BE2C (cell line): ENCODE data around the gene ORM1.

Experiments used
- DNase-seq: peaks from one replicate; pipeline ENCODE4 v3.0.0-alpha.2; 2020
- H3K27me3 ChIP-seq: fragments of 250-450 bp; sonication (Bioruptor Pico); 2 replicates; pipeline ENCODE4 v1.5.1; 2020; ENCODE audit warnings: mild to moderate bottlenecking
- H3K36me3 ChIP-seq: fragments of 250-450 bp; sonication (Bioruptor Pico); 2 replicates; pipeline ENCODE4 v1.5.1; 2020; ENCODE audit warnings: mild to moderate bottlenecking
- H3K4me1 ChIP-seq: fragments of 250-450 bp; sonication (Bioruptor Pico); 2 replicates; pipeline ENCODE4 v1.5.1; 2020
- H3K4me3 ChIP-seq: 2 replicates; pipeline ENCODE4 v1.5.1; 2011; ENCODE audit warnings: low read depth, low read length
- H3K9me3 ChIP-seq: fragments of 250-450 bp; sonication (Bioruptor Pico); 2 replicates; pipeline ENCODE4 v1.5.1; 2020
- CTCF ChIP-seq: IDR thresholded peaks from 2 replicates; pipeline ENCODE4 v1.5.1; 2012; ENCODE audit warnings: mild to moderate bottlenecking, low read depth, low read length

ORM1 gene

GRCh38 chr9:114282507-114282906 lies 40.4 kb upstream of the ORM1 start:
- Histone ChIP-seq H3K36me3 (no peaks in the 10 kb centered on the region), H3K27me3 (no peaks in the 10 kb centered on the region), H3K4me3 (no peak overlapping the region), H3K4me1 (peaks cover 4% of the 10 kb centered on the region; the same call in 1 of the 2 replicates), H3K9me3 (no peaks in the 10 kb centered on the region)
- DNase-seq: peak; percentile 11
- no peak for TF ChIP-seq CTCF

DNA sequence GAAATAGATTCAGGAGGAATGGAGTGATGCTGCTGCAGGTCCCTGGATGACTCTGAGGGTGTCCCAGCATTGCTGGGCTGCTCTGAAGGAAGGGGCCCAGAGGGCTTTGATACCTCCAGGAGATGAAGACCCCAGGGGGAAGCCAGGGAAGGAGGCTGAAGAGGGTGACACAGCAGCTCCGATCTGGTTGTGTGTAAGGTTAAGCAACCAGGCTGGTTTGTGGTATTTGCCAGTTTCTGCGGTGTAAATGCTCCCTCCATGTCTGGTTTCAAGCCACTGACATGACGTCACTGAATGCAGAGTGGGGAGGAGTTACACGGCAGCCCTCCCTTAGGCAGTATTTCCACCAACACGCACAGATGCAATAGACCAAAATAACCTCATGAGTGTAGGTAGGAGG lies 40.0 kb upstream of the ORM1 start:
- Histone ChIP-seq H3K27me3 (no peaks in the 10 kb centered on the region), H3K9me3 (no peaks in the 10 kb centered on the region), H3K4me1 (peaks cover 4% of the 10 kb centered on the region; the same call in 1 of the 2 replicates), H3K36me3 (no peaks in the 10 kb centered on the region), H3K4me3 (no peak overlapping the region)
- no peak for TF ChIP-seq CTCF
- DNase-seq: peak; percentile 62

- Histone ChIP-seq H3K9me3 (no peaks in the 10 kb centered on the region), H3K36me3 (no peaks in the 10 kb centered on the region), H3K27me3 (no peaks in the 10 kb centered on the region), H3K4me3 (no peak overlapping the region), H3K4me1 (peaks cover 4% of the 10 kb centered on the region; the same call in 1 of the 2 replicates)
- TF ChIP-seq CTCF: no peak
- DNase-seq: peak; percentile 9
These were observed 39.3 kb upstream of the ORM1 start for GRCh38 chr9:114283551-114284111.

- peaks cover 4% of the 10 kb centered on the region; the same call in 1 of the 2 replicates for H3K4me1 ChIP-seq
- H3K4me3 ChIP-seq: no peak overlapping the region
- peak; percentile 4 for DNase-seq
- H3K27me3 ChIP-seq: no peaks in the 10 kb centered on the region
- TF ChIP-seq CTCF: no peak
- no peaks in the 10 kb centered on the region for H3K9me3 ChIP-seq
- no peaks in the 10 kb centered on the region for H3K36me3 ChIP-seq
These were observed 38.4 kb upstream of the ORM1 start for GRCh38 chr9:114284316-114285060.

DNA sequence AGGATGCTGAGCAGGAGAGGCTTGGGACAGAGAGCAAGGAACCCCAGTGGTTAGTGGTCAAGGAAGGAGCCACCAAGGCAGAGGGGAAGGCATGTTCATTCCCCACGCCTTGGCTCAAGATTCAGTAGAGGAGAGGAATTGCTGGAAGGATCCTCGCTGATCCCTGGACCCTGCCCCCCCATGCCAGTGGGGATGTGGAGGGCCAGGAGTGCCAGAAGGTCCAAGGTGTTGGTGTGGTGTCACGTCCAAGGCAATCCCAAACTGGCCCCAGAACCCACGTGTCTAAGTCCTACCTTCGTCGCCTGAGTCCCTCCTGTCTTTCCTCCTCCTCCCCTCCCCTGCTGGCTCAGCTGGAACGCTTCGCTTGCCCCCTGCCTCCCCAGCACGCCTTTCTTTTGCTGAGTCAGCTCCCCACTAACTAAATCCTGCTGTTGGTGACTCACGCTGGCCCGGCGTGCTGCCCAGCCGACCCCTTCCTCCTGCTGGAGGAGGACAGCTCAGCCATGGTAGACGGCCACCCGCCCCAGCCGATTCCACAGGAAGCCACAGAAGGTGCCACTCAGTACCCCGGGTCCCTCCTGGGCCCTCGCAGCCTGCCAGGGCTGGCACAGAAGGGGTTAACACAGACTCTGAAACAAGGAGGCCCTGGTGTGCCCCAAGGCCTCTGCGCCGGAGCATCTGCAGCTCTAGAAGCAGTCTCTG lies 37.6 kb upstream of the ORM1 start:
- no peak for TF ChIP-seq CTCF
- no peaks in the 10 kb centered on the region for H3K27me3 ChIP-seq
- peak; percentile 38 for DNase-seq
- H3K4me3 ChIP-seq: no peak overlapping the region
- H3K36me3 ChIP-seq: no peaks in the 10 kb centered on the region
- peaks cover 4% of the 10 kb centered on the region; the same call in 1 of the 2 replicates for H3K4me1 ChIP-seq
- H3K9me3 ChIP-seq: no peaks in the 10 kb centered on the region
